Liver (tissue), 9 donors: ENCODE measurements around the gene TRAPPC3L. TPM values are rescaled to one million over a fixed set of nuclear protein-coding genes. Genes with fewer than 3 reads are reported as not detected.

ENCODE experiments used
- DNase-seq: peaks from one replicate; pipeline ENCODE4 v3.0.0-alpha.2; 2017; ENCODE audit warnings: low spot score
- H3K27ac ChIP-seq, 2 donors: one replicate each; pipeline ENCODE4 v1.7.0; 2013; ENCODE audit warnings: inconsistent platforms in 2 of 2, low read length in 2 of 2, control low read depth in 1 of 2, low read depth in 1 of 2, mild to moderate bottlenecking in 1 of 2
- H3K27me3 ChIP-seq, 4 donors: one replicate each; pipeline versions ENCODE4 v1.6.1 to v1.7.0; 2013; ENCODE audit warnings: low read length in 3 of 4, inconsistent platforms in 1 of 4, mild to moderate bottlenecking in 1 of 4, moderate library complexity in 1 of 4; ENCODE audit not compliant: control insufficient read depth in 4 of 4, insufficient read depth in 4 of 4
- H3K36me3 ChIP-seq, 4 donors: one replicate each; pipeline versions ENCODE4 v1.6.1 to v1.7.0; 2013; ENCODE audit warnings: low read length in 3 of 4, mild to moderate bottlenecking in 3 of 4, low read depth in 1 of 4, moderate library complexity in 1 of 4; ENCODE audit not compliant: control insufficient read depth in 4 of 4, insufficient read depth in 3 of 4
- H3K4me1 ChIP-seq, 4 donors: one replicate each; pipeline versions ENCODE4 v1.6.1 to v1.7.0; 2013; ENCODE audit warnings: low read length in 3 of 4, mild to moderate bottlenecking in 3 of 4, moderate library complexity in 1 of 4; ENCODE audit not compliant: control insufficient read depth in 4 of 4, insufficient read depth in 4 of 4
- H3K4me3 ChIP-seq, 3 donors: one replicate each; pipeline versions ENCODE4 v1.6.1 to v1.7.0; 2013; ENCODE audit warnings: low read length in 3 of 3, control low read depth in 1 of 3, low read depth in 1 of 3, mild to moderate bottlenecking in 1 of 3
- H3K9ac ChIP-seq, 2 donors: one replicate each; pipeline ENCODE4 v1.7.0; 2013; ENCODE audit warnings: low read length in 2 of 2, mild to moderate bottlenecking in 2 of 2, moderate library complexity in 2 of 2, control low read depth in 1 of 2, low read depth in 1 of 2
- H3K9me3 ChIP-seq, 4 donors: one replicate each; pipeline versions ENCODE4 v1.6.1 to v1.7.0; 2013; ENCODE audit warnings: low read length in 3 of 4; ENCODE audit not compliant: control insufficient read depth in 4 of 4
- ATF3 ChIP-seq: IDR thresholded peaks from 2 replicates; pipeline ENCODE4 v1.6.1; 2016; ENCODE audit warnings: antibody characterized with exemption
- CTCF ChIP-seq: fragments of 150-350 bp; IDR thresholded peaks from 2 replicates; pipeline ENCODE4 v1.5.1; 2017; ENCODE audit warnings: improper control_type of control experiment, low read depth, low read length; ENCODE audit not compliant: missing input control
- EGR1 ChIP-seq, 2 donors: IDR thresholded peaks; 2 replicates each; pipeline ENCODE4 v1.6.1; 2016 to 2018; ENCODE audit warnings: antibody characterized with exemption in 2 of 2, low read depth in 2 of 2
- FOXA1 ChIP-seq: IDR thresholded peaks from 2 replicates; pipeline ENCODE4 v1.6.1; 2016; ENCODE audit warnings: antibody characterized with exemption
- FOXA2 ChIP-seq: IDR thresholded peaks from 2 replicates; pipeline ENCODE4 v1.6.1; 2016; ENCODE audit warnings: antibody characterized with exemption
- GABPA ChIP-seq, 2 donors: IDR thresholded peaks in 1 of 2; conservative IDR thresholded peaks in 1 of 2; 2 replicates each; pipeline ENCODE4 v1.6.1; 2016; ENCODE audit warnings: antibody characterized with exemption in 2 of 2, mild to moderate bottlenecking in 1 of 2, moderate library complexity in 1 of 2
- HNF4A ChIP-seq, 2 donors: conservative IDR thresholded peaks; 2 replicates each; pipeline ENCODE4 v1.6.1; 2016; ENCODE audit warnings: antibody characterized with exemption in 2 of 2, mild to moderate bottlenecking in 2 of 2
- HNF4G ChIP-seq: IDR thresholded peaks from 2 replicates; pipeline ENCODE4 v1.6.1; 2016; ENCODE audit warnings: antibody characterized with exemption
- JUND ChIP-seq, 2 donors: IDR thresholded peaks; 2 replicates each; pipeline ENCODE4 v1.6.1; 2016; ENCODE audit warnings: antibody characterized with exemption in 2 of 2
- MAX ChIP-seq: IDR thresholded peaks from 2 replicates; pipeline ENCODE4 v1.6.1; 2016; ENCODE audit warnings: antibody characterized with exemption
- NR2F2 ChIP-seq: IDR thresholded peaks from 2 replicates; pipeline ENCODE4 v1.6.1; 2016; ENCODE audit warnings: antibody characterized with exemption
- RAD21 ChIP-seq, 2 donors: IDR thresholded peaks; 2 replicates each; pipeline ENCODE4 v1.6.1; 2016; ENCODE audit warnings: antibody characterized with exemption in 2 of 2, mild to moderate bottlenecking in 2 of 2
- REST ChIP-seq: IDR thresholded peaks from 2 replicates; pipeline ENCODE4 v1.6.1; 2016; ENCODE audit warnings: antibody characterized with exemption, mild to moderate bottlenecking
- RXRA ChIP-seq, 2 donors: IDR thresholded peaks; 2 replicates each; pipeline ENCODE4 v1.6.1; 2017 to 2018; ENCODE audit warnings: antibody characterized with exemption in 2 of 2, mild to moderate bottlenecking in 1 of 2
- SP1 ChIP-seq: IDR thresholded peaks from 2 replicates; pipeline ENCODE4 v1.6.1; 2018; ENCODE audit warnings: antibody characterized with exemption, mild to moderate bottlenecking
- TAF1 ChIP-seq: conservative IDR thresholded peaks from 2 replicates; pipeline ENCODE4 v1.6.1; 2016; ENCODE audit warnings: antibody characterized with exemption, mild to moderate bottlenecking
- YY1 ChIP-seq: IDR thresholded peaks from 2 replicates; pipeline ENCODE4 v1.6.1; 2016; ENCODE audit warnings: antibody characterized with exemption, mild to moderate bottlenecking
- ZBTB33 ChIP-seq: IDR thresholded peaks from 2 replicates; pipeline ENCODE4 v1.6.1; 2016; ENCODE audit warnings: antibody characterized with exemption
- WGBS: extraction: QIAGEN DNeasy Blood & Tissue Kit; methylation state at CpG from one replicate; pipeline ENCODE4 v1.1.7; 2013; 5-methylcytosine and 5-hydroxymethylcytosine counted together
- polyA plus RNA-seq, 2 donors: library from polyadenylated mRNA; stranded (reverse) in 1 of 2; unstranded in 1 of 2; fragments of 200-250 nt in 1 of 2; fragments of >200 nt in 1 of 2; fragmentation: Nextera tagmentation in 1 of 2; extraction: Ambion mirVana in 1 of 2; gene quantifications; one replicate each; pipeline versions ENCODE4 v1.2.1 to v1.2.3, GENCODE V29; 2013 to 2015
- total RNA-seq, 2 donors: library from RNA; depleted of rRNA; stranded (reverse); fragments of >200 nt; gene quantifications; one replicate each; pipeline ENCODE4 v1.2.3, GENCODE V29; 2014
- donor health status: healthy.
- donor health status: healthy.
- donor health status: healthy.
- donor health status: healthy.
- donor health status: healthy.

TRAPPC3L gene
- total and polyA plus RNA-seq, 4 donors = 0.08 to 0.21 (median 0.16) TPM

GRCh38 chr6:116452531-116452930 is 93.0 kb downstream of the TRAPPC3L start (continued):
- TF ChIP-seq ATF3 = no peak
- TF ChIP-seq HNF4A (conservative IDR thresholded peaks at IDR 0.05) = no peak
- TF ChIP-seq SP1 = no peak
- TF ChIP-seq TAF1 = no peak
- TF ChIP-seq EGR1 (IDR thresholded peaks at IDR 0.05; ENCODE audit: low read depth in 2 of 2) = no peak
- no peak for TF ChIP-seq FOXA1
- TF ChIP-seq GABPA (IDR thresholded peaks at IDR 0.05 in 1 of 2, conservative IDR thresholded peaks at IDR 0.05 in 1 of 2) = no peak
- no peak for TF ChIP-seq FOXA2
- TF ChIP-seq YY1 = no peak
- no peak for TF ChIP-seq JUND (IDR thresholded peaks at IDR 0.05)
- TF ChIP-seq HNF4G = no peak

GRCh38 chr6:116451916-116452315 is 93.6 kb downstream of the TRAPPC3L start:
- Histone ChIP-seq H3K4me3 (no peak overlapping the region), H3K36me3 (no peaks in the 10 kb centered on the region), H3K9me3 (no peaks in the 10 kb centered on the region), H3K4me1 (peaks cover 0 to 9% (median 0%) of the 10 kb centered on the region in 4 donors), H3K27ac (no peak overlapping the region), H3K27me3 (no peaks in the 10 kb centered on the region), H3K9ac (no peak overlapping the region)
- no peak for DNase-seq
- TF ChIP-seq RAD21 (IDR thresholded peaks at IDR 0.05) = no peak
- no peak for TF ChIP-seq SP1
- no peak for TF ChIP-seq HNF4A (conservative IDR thresholded peaks at IDR 0.05)
- TF ChIP-seq CTCF = no peak
- no peak for TF ChIP-seq YY1
- no peak for TF ChIP-seq NR2F2
- no peak for TF ChIP-seq FOXA1
- no peak for TF ChIP-seq ZBTB33
- TF ChIP-seq EGR1 (IDR thresholded peaks at IDR 0.05; ENCODE audit: low read depth in 2 of 2) = no peak
- no peak for TF ChIP-seq ATF3

GRCh38 chr6:116450769-116451740 is 94.4 kb downstream of the TRAPPC3L start:
- Histone ChIP-seq H3K4me3 (no peak overlapping the region), H3K4me1 (peaks cover 0 to 9% (median 0%) of the 10 kb centered on the region in 4 donors), H3K9ac (no peak overlapping the region), H3K36me3 (no peaks in the 10 kb centered on the region), H3K27ac (no peak overlapping the region), H3K27me3 (no peaks in the 10 kb centered on the region), H3K9me3 (no peaks in the 10 kb centered on the region)
- no peak for DNase-seq
- WGBS = 83% methylated on average over 9 of the region's 9 CpGs
- no peak for TF ChIP-seq CTCF
- TF ChIP-seq HNF4G = no peak
- TF ChIP-seq HNF4A (conservative IDR thresholded peaks at IDR 0.05) = no peak
- TF ChIP-seq RXRA (IDR thresholded peaks at IDR 0.05) = no peak
- TF ChIP-seq NR2F2 = no peak
- TF ChIP-seq REST = no peak
- TF ChIP-seq JUND (IDR thresholded peaks at IDR 0.05) = no peak
- TF ChIP-seq YY1 = no peak
- TF ChIP-seq MAX = no peak
- no peak for TF ChIP-seq GABPA (IDR thresholded peaks at IDR 0.05 in 1 of 2, conservative IDR thresholded peaks at IDR 0.05 in 1 of 2)
